Subcutaneous abdominal adipose tissue (tissue), 5 donors: ENCODE data around the gene GSDME.

ENCODE experiments used
- H3K27ac ChIP-seq: one replicate; pipeline ENCODE4 v1.7.0; 2013; ENCODE audit warnings: low read depth, mild to moderate bottlenecking, inconsistent platforms, low read length, moderate library complexity
- H3K27me3 ChIP-seq, 5 donors: one replicate each; pipeline ENCODE4 v1.7.0; 2013; ENCODE audit warnings: low read length in 5 of 5, inconsistent platforms in 1 of 5; ENCODE audit not compliant: control insufficient read depth in 5 of 5, insufficient read depth in 4 of 5
- H3K36me3 ChIP-seq, 5 donors: one replicate each; pipeline ENCODE4 v1.7.0; 2013; ENCODE audit warnings: low read length in 5 of 5; ENCODE audit not compliant: control insufficient read depth in 5 of 5, insufficient read depth in 5 of 5
- H3K4me1 ChIP-seq, 5 donors: one replicate each; pipeline ENCODE4 v1.7.0; 2013; ENCODE audit warnings: low read length in 5 of 5, mild to moderate bottlenecking in 3 of 5, moderate library complexity in 1 of 5; ENCODE audit not compliant: control insufficient read depth in 5 of 5, insufficient read depth in 5 of 5
- H3K4me3 ChIP-seq, 5 donors: one replicate each; pipeline ENCODE4 v1.7.0; 2013; ENCODE audit warnings: low read length in 5 of 5, low read depth in 1 of 5
- H3K9ac ChIP-seq, 5 donors: one replicate each; pipeline ENCODE4 v1.7.0; 2013; ENCODE audit warnings: low read length in 5 of 5, mild to moderate bottlenecking in 4 of 5, moderate library complexity in 3 of 5
- H3K9me3 ChIP-seq, 5 donors: one replicate each; pipeline ENCODE4 v1.7.0; 2013; ENCODE audit warnings: low read length in 5 of 5; ENCODE audit not compliant: control insufficient read depth in 5 of 5
- donor health status: healthy.
- donor health status: healthy.
- donor health status: healthy.
- donor health status: healthy.
- donor health status: healthy.

Gene GSDME

DNA sequence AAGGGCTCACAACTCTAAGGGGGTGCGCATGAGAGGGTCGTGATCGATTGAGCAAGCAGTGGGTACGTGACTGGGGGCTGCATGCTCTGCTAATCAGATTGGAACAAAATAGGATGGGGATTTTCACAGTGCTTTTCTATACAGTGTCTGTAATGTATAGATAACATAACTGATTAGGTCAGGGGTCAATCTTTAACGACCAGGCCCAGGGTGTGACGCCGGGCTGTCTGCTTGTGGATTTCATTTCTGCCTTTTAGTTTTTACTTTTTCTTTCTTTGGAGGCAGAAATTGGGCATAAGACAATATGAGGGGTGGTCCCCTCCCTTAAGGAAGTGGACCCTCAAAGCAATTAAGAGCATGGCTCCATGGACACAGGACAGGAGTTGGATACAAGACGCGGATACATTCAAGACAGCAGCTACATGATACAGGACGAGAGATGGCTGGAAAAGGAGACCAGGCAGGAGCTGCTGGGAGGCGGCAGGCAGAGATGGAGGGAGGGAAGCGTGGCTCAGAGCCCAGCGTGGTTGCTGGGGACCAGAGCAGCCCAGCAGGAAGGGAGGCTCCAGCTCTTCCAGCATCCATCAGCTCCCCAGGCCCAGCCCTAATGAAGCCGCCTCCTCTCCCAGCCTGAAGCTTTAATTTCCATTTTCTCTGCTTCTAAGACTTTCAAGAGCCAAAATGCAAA lies 31.6 kb downstream of the GSDME start:
- H3K4me1 ChIP-seq = peaks cover 4 to 26% (median 23%) of the 10 kb centered on the region in 5 donors
- H3K9me3 ChIP-seq = no peaks in the 10 kb centered on the region
- H3K4me3 ChIP-seq = no peak overlapping the region
- no peak overlapping the region for H3K27ac ChIP-seq
- no peaks in the 10 kb centered on the region for H3K36me3 ChIP-seq
- no peaks in the 10 kb centered on the region for H3K27me3 ChIP-seq
- no peak overlapping the region for H3K9ac ChIP-seq

DNA sequence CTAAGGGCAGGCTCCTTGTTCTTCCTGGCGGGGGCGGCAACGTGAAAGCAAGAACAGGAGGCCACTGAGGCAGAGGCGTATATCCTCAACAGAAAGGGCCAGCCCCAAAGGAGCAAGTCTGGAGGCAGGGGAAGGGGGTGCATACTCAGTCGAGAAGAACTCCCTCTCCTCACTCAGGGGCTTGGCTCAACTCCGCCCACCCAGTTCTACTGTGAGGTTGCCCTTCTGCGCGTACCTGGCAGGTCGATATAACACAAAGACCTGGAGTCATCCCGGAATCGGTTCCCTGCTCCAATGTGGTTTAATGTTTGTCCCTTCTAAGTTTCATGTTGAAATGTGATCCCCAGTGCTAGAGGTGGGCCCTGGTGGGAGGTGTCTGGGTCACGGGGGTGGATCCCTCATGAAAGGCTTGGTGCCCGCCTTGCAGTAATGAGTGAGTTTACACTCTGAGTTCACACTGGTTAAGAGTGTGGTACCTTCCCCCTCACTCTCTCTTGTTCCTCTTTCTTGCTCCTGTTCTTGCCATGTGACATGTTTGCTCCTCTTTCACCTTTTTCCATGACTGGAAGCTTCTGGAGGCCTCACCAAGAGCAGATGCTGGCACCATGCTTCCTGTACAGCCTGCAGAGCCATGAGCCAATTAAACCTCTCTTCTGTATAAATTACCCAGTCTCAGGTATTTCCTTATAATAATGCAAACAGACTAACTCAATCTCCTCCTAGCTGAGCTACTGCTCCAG lies 32.6 kb downstream of the GSDME start:
- Histone ChIP-seq H3K27ac (no peak overlapping the region), H3K9ac (no peak overlapping the region), H3K36me3 (no peaks in the 10 kb centered on the region), H3K27me3 (no peaks in the 10 kb centered on the region), H3K4me3 (no peak overlapping the region), H3K4me1 (peaks cover 4 to 25% (median 21%) of the 10 kb centered on the region in 5 donors), H3K9me3 (no peaks in the 10 kb centered on the region)

DNA sequence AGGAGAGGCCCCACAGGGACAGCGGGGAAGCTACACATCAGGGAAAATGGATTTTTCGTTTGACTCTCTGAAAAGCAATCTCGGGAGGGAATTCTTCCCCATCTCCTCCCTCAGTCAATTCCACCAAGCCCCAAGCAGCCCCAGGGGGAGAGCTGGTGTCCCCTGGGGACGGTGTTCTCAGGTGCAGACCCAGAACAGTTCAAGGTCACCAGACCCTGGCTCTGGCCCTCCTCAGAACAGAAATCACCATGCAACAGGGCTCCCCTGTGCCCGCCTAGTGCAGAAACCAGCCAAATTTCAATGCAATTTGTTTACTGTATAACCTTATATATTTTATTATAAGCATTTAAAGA lies 34.1 kb downstream of the GSDME start:
- no peaks in the 10 kb centered on the region for H3K36me3 ChIP-seq
- peaks cover 2 to 11% (median 7%) of the 10 kb centered on the region in 5 donors for H3K4me1 ChIP-seq
- no peak overlapping the region for H3K9ac ChIP-seq
- no peak overlapping the region for H3K27ac ChIP-seq
- no peaks in the 10 kb centered on the region for H3K27me3 ChIP-seq
- H3K9me3 ChIP-seq = no peaks in the 10 kb centered on the region
- no peak overlapping the region for H3K4me3 ChIP-seq

DNA sequence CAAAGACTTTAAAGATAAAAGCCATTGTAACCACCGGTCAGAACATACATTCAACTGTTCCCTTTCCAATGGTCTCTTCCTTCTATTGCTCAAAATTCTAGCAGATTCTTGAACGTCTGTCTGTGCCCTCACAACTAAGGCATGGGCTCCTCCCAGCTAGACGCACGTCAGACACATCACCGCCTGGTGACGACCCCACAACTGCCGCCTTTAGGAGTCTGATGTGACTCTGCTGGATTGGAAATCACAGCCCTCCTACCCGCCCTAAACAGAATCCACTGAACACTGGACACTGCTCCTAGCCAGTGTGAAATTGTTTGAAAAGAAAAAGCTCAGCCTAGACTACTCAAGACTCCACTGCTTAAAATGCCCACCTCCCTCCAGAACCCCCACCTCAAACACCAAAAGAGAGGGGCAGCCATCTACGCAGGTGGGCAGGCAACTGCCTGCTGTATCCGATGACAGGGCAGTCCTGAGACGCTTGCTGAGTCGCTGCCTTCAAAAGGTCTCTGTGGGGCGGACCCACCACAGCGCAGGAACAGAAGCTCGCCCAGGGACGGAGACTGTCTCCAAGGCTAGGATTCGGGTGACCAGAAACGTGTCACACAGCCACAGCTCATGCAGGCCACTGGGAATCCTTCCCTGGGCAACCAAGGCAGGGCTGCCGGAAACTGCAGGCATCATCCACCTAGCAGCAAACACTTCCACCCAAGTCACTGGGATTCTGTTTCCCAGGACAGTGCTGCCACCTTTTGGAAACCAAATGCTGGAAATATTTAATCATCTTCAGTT lies 34.7 kb downstream of the GSDME start:
- H3K4me1 ChIP-seq = peaks cover 2 to 9% (median 7%) of the 10 kb centered on the region in 5 donors
- H3K9me3 ChIP-seq = no peaks in the 10 kb centered on the region
- no peak overlapping the region for H3K9ac ChIP-seq
- H3K4me3 ChIP-seq = no peak overlapping the region
- no peaks in the 10 kb centered on the region for H3K36me3 ChIP-seq
- H3K27me3 ChIP-seq = no peaks in the 10 kb centered on the region
- no peak overlapping the region for H3K27ac ChIP-seq

DNA sequence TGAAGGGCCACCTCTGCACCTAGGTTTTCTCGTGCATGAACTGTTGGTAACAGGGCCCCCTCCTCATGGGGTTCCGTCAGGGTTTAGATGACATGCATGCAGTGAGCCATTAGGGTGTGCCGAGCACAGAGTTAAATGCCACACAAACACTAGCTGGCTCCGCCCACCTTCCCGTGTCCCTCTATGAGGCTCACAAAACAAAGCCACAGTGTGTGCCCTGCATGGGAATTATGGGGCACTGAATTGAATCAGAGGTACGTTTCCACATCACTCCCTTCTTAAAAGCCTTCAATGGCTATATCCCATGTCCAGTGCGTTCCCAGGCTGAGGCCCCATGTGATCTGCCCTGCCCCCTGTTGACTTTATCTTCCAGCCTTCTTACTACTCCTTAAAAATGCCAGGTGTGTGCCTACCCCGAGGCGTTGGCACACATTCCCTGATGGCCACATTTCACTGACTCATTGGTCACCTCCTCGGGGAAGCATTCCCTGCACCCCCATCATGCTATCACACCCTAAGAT lies 35.7 kb downstream of the GSDME start:
- no peak overlapping the region for H3K9ac ChIP-seq
- no peaks in the 10 kb centered on the region for H3K9me3 ChIP-seq
- no peak overlapping the region for H3K4me3 ChIP-seq
- no peaks in the 10 kb centered on the region for H3K36me3 ChIP-seq
- H3K27me3 ChIP-seq = peaks cover 0 to 4% (median 0%) of the 10 kb centered on the region in 5 donors
- H3K27ac ChIP-seq = no peak overlapping the region
- no peaks in the 10 kb centered on the region for H3K4me1 ChIP-seq

DNA sequence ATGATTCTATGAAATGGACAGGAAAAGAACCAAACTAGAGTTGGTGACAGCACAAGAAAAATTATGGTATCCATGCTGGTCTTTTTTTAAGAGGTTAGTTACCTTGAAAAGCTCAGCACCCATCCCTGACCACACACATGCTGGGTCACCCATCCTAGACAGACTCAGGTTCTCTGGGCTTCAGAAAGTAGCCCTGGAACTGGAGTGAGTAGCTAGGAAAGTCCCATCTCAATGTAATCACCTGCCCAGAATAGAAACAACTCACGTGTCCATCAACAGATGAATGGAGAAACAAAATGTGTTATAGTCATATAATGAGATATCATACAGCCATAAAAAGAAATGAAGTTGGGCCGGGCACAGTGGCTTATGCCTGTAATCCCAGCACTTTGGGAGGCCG lies 37.0 kb downstream of the GSDME start:
- Histone ChIP-seq H3K9me3 (no peaks in the 10 kb centered on the region), H3K27me3 (peaks cover 0 to 4% (median 0%) of the 10 kb centered on the region in 5 donors), H3K36me3 (no peaks in the 10 kb centered on the region)

DNA sequence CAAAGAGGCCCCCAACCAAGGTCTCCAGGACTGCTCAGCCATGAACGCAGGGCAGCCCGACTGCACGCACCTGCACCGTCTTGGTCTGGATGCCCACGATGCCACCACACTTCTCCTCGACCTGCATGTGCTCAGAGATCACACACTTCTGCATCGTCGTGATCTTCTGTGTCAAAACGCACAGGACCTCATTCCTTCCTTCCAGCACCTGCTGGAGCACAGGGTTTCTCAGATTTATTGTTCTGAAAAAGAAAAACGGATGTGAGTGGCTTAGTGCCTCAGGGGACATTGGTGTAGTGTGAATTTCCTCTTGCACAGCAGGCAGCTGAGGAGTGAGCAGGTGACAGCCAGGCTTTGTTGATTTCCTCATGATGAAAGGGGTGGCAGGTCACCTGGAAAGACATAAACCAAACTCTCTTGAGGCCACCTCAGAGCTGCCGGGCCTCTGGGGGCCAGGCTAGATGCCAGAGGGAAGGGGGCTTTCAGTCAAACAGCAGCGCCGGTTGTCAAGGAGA lies 38.2 kb downstream of the GSDME start:
- Histone ChIP-seq H3K9ac (no peak overlapping the region), H3K36me3 (no peaks in the 10 kb centered on the region), H3K9me3 (no peaks in the 10 kb centered on the region), H3K27ac (no peak overlapping the region), H3K4me1 (no peaks in the 10 kb centered on the region), H3K27me3 (peaks cover 0 to 4% (median 0%) of the 10 kb centered on the region in 5 donors), H3K4me3 (no peak overlapping the region)

More for the DNA sequence above, 37.0 kb downstream of the GSDME start:
- Histone ChIP-seq H3K9ac (no peak overlapping the region), H3K4me3 (no peak overlapping the region), H3K27ac (no peak overlapping the region), H3K4me1 (no peaks in the 10 kb centered on the region)

DNA sequence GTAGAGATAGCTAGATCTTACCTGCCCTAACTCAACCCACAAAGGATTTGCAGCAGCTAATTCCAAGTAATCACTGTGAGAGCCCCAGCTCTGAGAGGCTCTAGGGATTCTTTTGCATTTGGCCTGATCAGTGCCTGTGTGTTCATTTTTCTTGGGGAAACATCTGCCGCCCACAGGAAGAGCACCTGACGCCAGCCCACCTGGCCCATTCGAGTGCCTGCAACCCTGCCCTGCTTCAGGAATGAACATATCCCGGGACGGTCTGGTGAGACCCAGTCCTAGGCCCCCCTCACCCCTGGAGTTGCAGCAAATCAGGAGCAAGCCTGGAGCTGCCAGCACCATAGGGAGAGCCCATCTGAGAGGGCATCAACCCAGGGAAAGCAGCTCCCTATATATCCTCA lies 38.8 kb downstream of the GSDME start:
- H3K9ac ChIP-seq = no peak overlapping the region
- no peak overlapping the region for H3K4me3 ChIP-seq
- H3K27me3 ChIP-seq = peaks cover 0 to 4% (median 0%) of the 10 kb centered on the region in 5 donors
- H3K27ac ChIP-seq = no peak overlapping the region
- H3K9me3 ChIP-seq = no peaks in the 10 kb centered on the region
- no peaks in the 10 kb centered on the region for H3K4me1 ChIP-seq
- no peaks in the 10 kb centered on the region for H3K36me3 ChIP-seq

DNA sequence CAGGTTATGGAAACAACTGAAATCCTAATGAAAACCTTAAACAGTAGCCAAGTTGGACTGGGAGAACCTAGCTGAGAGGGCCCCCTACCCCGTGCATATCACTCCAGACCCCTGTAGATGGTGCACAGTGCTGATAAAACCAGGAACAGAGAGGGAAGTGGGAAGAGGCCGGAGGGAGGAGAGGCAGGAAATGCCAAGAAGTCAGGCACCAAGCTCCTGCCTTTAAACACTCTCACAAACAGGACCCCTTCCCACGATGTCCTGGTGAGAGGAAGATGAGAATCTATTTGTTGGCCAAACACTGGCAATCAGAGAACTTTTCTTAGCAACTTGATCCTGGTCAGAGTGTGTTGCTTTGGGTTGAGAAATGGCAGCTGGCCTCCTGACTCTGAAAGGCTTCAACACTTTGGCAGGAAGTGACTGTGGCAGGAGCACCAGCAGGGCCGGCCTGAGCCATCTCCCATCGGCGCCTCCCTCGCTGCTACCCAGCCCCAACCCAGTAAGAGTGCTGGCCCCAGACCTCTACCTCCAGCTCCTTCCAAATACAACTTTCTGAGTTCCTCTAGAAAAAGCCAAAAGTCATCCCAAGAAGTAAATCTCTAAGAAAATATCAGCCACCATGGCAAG lies 39.5 kb downstream of the GSDME start:
- no peaks in the 10 kb centered on the region for H3K9me3 ChIP-seq
- no peak overlapping the region for H3K4me3 ChIP-seq
- H3K4me1 ChIP-seq = no peaks in the 10 kb centered on the region
- H3K27ac ChIP-seq = no peak overlapping the region
- H3K27me3 ChIP-seq = peaks cover 0 to 4% (median 0%) of the 10 kb centered on the region in 5 donors
- H3K9ac ChIP-seq = no peak overlapping the region
- no peaks in the 10 kb centered on the region for H3K36me3 ChIP-seq
